ENCODE results near the gene EXOSC5. TPM values are rescaled to one million over a fixed set of nuclear protein-coding genes. Genes with fewer than 3 reads are reported as not detected.

EXOSC5 gene
- polyA plus RNA-seq, 1 of the 3 experiments (the other 2 are of a cell fraction): 74.1 TPM

- Histone ChIP-seq H3K4me3 (ENCODE audit: low read depth in 2 of 2, low read length in 1 of 2) (no peak overlapping the region), H2AFZ (ENCODE audit: low read depth) (no peak overlapping the region), H3K9me2 (no peaks in the 10 kb centered on the region), H3K27ac (ENCODE audit: low read depth in 2 of 2, low read length in 1 of 2) (no peak overlapping the region), H3K9ac (no peak overlapping the region), H3K9me3 (no peaks in the 10 kb centered on the region), H3K36me3 (replicated peaks in 1 of 2; ENCODE audit: control insufficient read depth in 1 of 2, insufficient read depth in 2 of 2, low read length in 1 of 2) (no peaks in the 10 kb centered on the region), H4K20me1 (ENCODE audit: insufficient read depth) (peaks cover 15% of the 10 kb centered on the region; the same call in 1 of the 2 replicates), H3F3A (replicated peaks; ENCODE audit: insufficient read depth) (peaks cover 32% of the 10 kb centered on the region), H3K4me1 (ENCODE audit: control insufficient read depth in 1 of 2, insufficient read depth in 2 of 2, low read depth in 1 of 2, low read length in 1 of 2) (peaks cover 6 to 11% of the 10 kb centered on the region in 2 experiments; a peak in 3 of 4 replicates), H3K4me2 (no peak overlapping the region), H3K79me2 (ENCODE audit: insufficient read depth) (peaks cover 10% of the 10 kb centered on the region; the same call in 1 of the 2 replicates), H3K27me3 (ENCODE audit: insufficient read depth) (no peaks in the 10 kb centered on the region)
- CTCF ChIA-PET: interaction anchor here (1.0 kb wide), 1 partner anchor 12 kb away, joined by 3 read pairs; no protein-coding TSS in a partner anchor
- POLR2A ChIA-PET: no interaction called here
- DNase-seq: no peak
- WGBS (ENCODE audit: low lambda C conversion rate): 94% methylated on average over 8 of the region's 8 CpGs
- TF ChIP-seq FOSL2 (IDR thresholded peaks at IDR 0.05; ENCODE audit: borderline replicate concordance, low read depth) (no peak), ELF1 (IDR thresholded peaks at IDR 0.05) (no peak), EZH2phosphoT487 (IDR thresholded peaks at IDR 0.05; ENCODE audit: borderline replicate concordance, low read depth) (no peak), RAD21 (IDR thresholded peaks at IDR 0.05; ENCODE audit: low read length) (no peak)
Measured at GRCh38 chr19:41376998-41377365, 20.2 kb downstream of the EXOSC5 start.

- ChIA-PET CTCF (interaction anchor here (0.7 kb wide), 1 partner anchor 24 kb away, joined by 3 read pairs; no protein-coding TSS in a partner anchor), POLR2A (no interaction called here)
- Histone ChIP-seq H3K27me3 (ENCODE audit: insufficient read depth) (no peaks in the 10 kb centered on the region), H3K9me3 (no peaks in the 10 kb centered on the region), H2AFZ (ENCODE audit: low read depth) (no peak within 1 kb of the TSS), H3K4me3 (ENCODE audit: low read depth in 2 of 2, low read length in 1 of 2) (peak within 1 kb of the TSS in 1 of 2 experiments; percentile 34; a peak in 2 of 4 replicates), H4K20me1 (ENCODE audit: insufficient read depth) (peaks cover 15% of the 10 kb centered on the region; the same call in 1 of the 2 replicates), H3K9ac (no peak within 1 kb of the TSS), H3K27ac (ENCODE audit: low read depth in 2 of 2, low read length in 1 of 2) (no peak within 1 kb of the TSS), H3K79me2 (ENCODE audit: insufficient read depth) (peaks cover 15% of the 10 kb centered on the region; the same call in 1 of the 2 replicates), H3K4me2 (no peak within 1 kb of the TSS), H3K36me3 (replicated peaks in 1 of 2; ENCODE audit: control insufficient read depth in 1 of 2, insufficient read depth in 2 of 2, low read length in 1 of 2) (no peaks in the 10 kb centered on the region), H3K9me2 (no peaks in the 10 kb centered on the region), H3F3A (replicated peaks; ENCODE audit: insufficient read depth) (peaks cover 32% of the 10 kb centered on the region), H3K4me1 (ENCODE audit: control insufficient read depth in 1 of 2, insufficient read depth in 2 of 2, low read depth in 1 of 2, low read length in 1 of 2) (peaks cover 6 to 11% of the 10 kb centered on the region in 2 experiments; a peak in 3 of 4 replicates)
- DNase-seq: peak; percentile 75
- 34% methylated on average over 43 of the region's 47 CpGs for WGBS (ENCODE audit: low lambda C conversion rate)
- TF ChIP-seq POLR2AphosphoS5 (IDR thresholded peaks at IDR 0.05; ENCODE audit: low read depth, low read length) (no peak), EP300 (IDR thresholded peaks at IDR 0.05; ENCODE audit: borderline replicate concordance in 1 of 2, low read depth in 1 of 2, low read length in 1 of 2) (no peak), NRF1 (IDR thresholded peaks at IDR 0.05; ENCODE audit: low read depth, low read length) (no peak), FOXJ3 (CRISPR knock-in tag; IDR thresholded peaks at IDR 0.05) (no peak), FOSL2 (IDR thresholded peaks at IDR 0.05; ENCODE audit: borderline replicate concordance, low read depth) (no peak), IRF3 (IDR thresholded peaks at IDR 0.05; ENCODE audit: low read depth, low read length) (no peak), EZH2phosphoT487 (IDR thresholded peaks at IDR 0.05; ENCODE audit: borderline replicate concordance, low read depth) (no peak), CTCF (IDR thresholded peaks at IDR 0.05) (no peak), REST (IDR thresholded peaks at IDR 0.05; ENCODE audit: low read depth, low read length) (no peak)
Measured at GRCh38 chr19:41376241-41376997, 20.7 kb downstream of the EXOSC5 start, which contains the start of gene TMEM91. TSS of gene TMEM91 (plus strand) at chr19:41376533. CDS start at chr19:41378310, 1,777 bp downstream.

All from SK-N-SH (cell line).